ENCODE results near the gene SLC25A45. TPM values are rescaled to one million over a fixed set of nuclear protein-coding genes. Genes with fewer than 3 reads are reported as not detected.

Gene SLC25A45
- polyA plus RNA-seq, 2 of the 4 experiments (the other 2 are of a cell fraction), result 3.1 to 8.1 TPM

- 83% methylated on average over 13 of the region's 13 CpGs for WGBS (ENCODE audit: missing lambda C conversion rate)
- TF ChIP-seq RNF2 (IDR thresholded peaks at IDR 0.05; ENCODE audit: borderline replicate concordance, low read depth), result no peak
- no peak for TF ChIP-seq REST (IDR thresholded peaks at IDR 0.05)
- TF ChIP-seq NPAS2 (CRISPR knock-in tag; IDR thresholded peaks at IDR 0.05; ENCODE audit: borderline replicate concordance), result no peak
- TF ChIP-seq FOXS1 (CRISPR knock-in tag; IDR thresholded peaks at IDR 0.05), result no peak
- no peak for FAIRE-seq
- CTCF ChIA-PET, result interaction anchor here (1.0 to 2.9 kb wide), 6 partner anchors 8 to 118 kb away, joined by 3 to 9 read pairs (median 5); partner anchors contain the start of gene SLC25A45
- peaks cover 39% of the 10 kb centered on the region; the same call in 2 of the 3 replicates for H3K4me1 ChIP-seq
- H3K4me2 ChIP-seq, result no peak overlapping the region
- POLR2A ChIA-PET, result no interaction called here
- H3K4me3 ChIP-seq, result no peak overlapping the region
- DNase-seq (ENCODE audit: low read depth in 1 of 2, low spot score in 1 of 2), result no peak
- H3K27ac ChIP-seq, result peak overlapping the region in 1 of 2 experiments; percentile 17; a peak in 1 of 6 replicates
- ATAC-seq, result no peak
- H3K9me3 ChIP-seq, result no peaks in the 10 kb centered on the region
Measured at GRCh38 chr11:65392186-65392829, 9.9 kb upstream of the SLC25A45 start.

GRCh38 chr11:65390996-65391395 lies 8.6 kb upstream of the SLC25A45 start:
- Histone ChIP-seq H3K27ac (peak overlapping the region in 1 of 2 experiments; percentile 55; a peak in 3 of 6 replicates), H3K4me3 (no peak overlapping the region), H3K4me1 (peaks cover 44% of the 10 kb centered on the region), H3K9me3 (no peaks in the 10 kb centered on the region), H3K4me2 (0 out of 3 replicates have a peak overlapping the region, but pooled peaks have one; percentile 11)
- WGBS (ENCODE audit: missing lambda C conversion rate), result 75% methylated on average over 7 of the region's 9 CpGs
- POLR2A ChIA-PET, result interaction anchor here (0.6 to 1.7 kb wide), 3 partner anchors 31 to 39 kb away, joined by 3 to 5 read pairs (median 5); partner anchors contain the start of gene NEAT1
- CTCF ChIA-PET, result interaction anchor here (0.9 to 14.2 kb wide), 6 partner anchors 9 to 165 kb away, joined by 3 to 208 read pairs (median 4); partner anchors contain the start of gene NEAT1
- DNase-seq (ENCODE audit: low read depth in 1 of 2, low spot score in 1 of 2) (peak; percentile 30 to 54), ATAC-seq (peak in 1 of 2 experiments; percentile 49; a peak in 3 of 6 replicates), FAIRE-seq (no peak)
- TF ChIP-seq EHF (CRISPR knock-in tag; IDR thresholded peaks at IDR 0.05), result no peak
- no peak for TF ChIP-seq CEBPB (IDR thresholded peaks at IDR 0.05)
- TF ChIP-seq POLR2AphosphoS2 (conservative IDR thresholded peaks at IDR 0.05; ENCODE audit: low read length), result no peak
- TF ChIP-seq ZC3H11A (IDR thresholded peaks at IDR 0.05), result no peak
- no peak for TF ChIP-seq RARB (CRISPR knock-in tag; IDR thresholded peaks at IDR 0.05)
- TF ChIP-seq HES2 (IDR thresholded peaks at IDR 0.05), result no peak
- no peak for TF ChIP-seq HDAC2 (IDR thresholded peaks at IDR 0.05)
- TF ChIP-seq PHF8 (IDR thresholded peaks at IDR 0.05; ENCODE audit: borderline replicate concordance, low read depth), result no peak
- no peak for TF ChIP-seq SREBF2 (IDR thresholded peaks at IDR 0.05)
- TF ChIP-seq KDM5A (IDR thresholded peaks at IDR 0.05), result no peak
- no peak for TF ChIP-seq HEYL (CRISPR knock-in tag; IDR thresholded peaks at IDR 0.05)
- TF ChIP-seq BCL3 (IDR thresholded peaks at IDR 0.05), result no peak
- no peak for TF ChIP-seq JUNB (IDR thresholded peaks at IDR 0.05)
- no peak for TF ChIP-seq POLR2A (IDR thresholded peaks at IDR 0.05; ENCODE audit: low read length)
- TF ChIP-seq MYC (IDR thresholded peaks at IDR 0.05; ENCODE audit: borderline replicate concordance, low read length), result no peak
- no peak for TF ChIP-seq RNF2 (IDR thresholded peaks at IDR 0.05; ENCODE audit: borderline replicate concordance, low read depth)
- TF ChIP-seq EHMT2 (IDR thresholded peaks at IDR 0.05; ENCODE audit: low read depth), result no peak

Data from A549 (cell line).